ENCODE measurements around the gene GCNT3.
A peak's percentile ranks its signal among the peaks of the same experiment; 100 is the strongest.
"Not testable (repeated sequence)": the region's sequence is repeated elsewhere in the genome, so short reads cannot be mapped to it uniquely, and the experiment has no call there.

GCNT3 gene

GRCh38 chr15:59595434-59595915 is 16.1 kb upstream of the GCNT3 start:
- Histone ChIP-seq H3K27me3 (ENCODE audit: low read depth) (no peaks in the 10 kb centered on the region), H3K36me3 (replicated peaks) (no peaks in the 10 kb centered on the region), H3K4me1 (no peaks in the 10 kb centered on the region), H3K9me3 (no peaks in the 10 kb centered on the region), H3K4me3 (no peak overlapping the region)
- no peak for DNase-seq (ENCODE audit: low spot score in 2 of 2)
- in situ Hi-C loops (cut with MboI; ENCODE audit: low sequenced_read_pairs): no loop called here

GRCh38 chr15:59596640-59597039 is 14.9 kb upstream of the GCNT3 start:
- in situ Hi-C loops (cut with MboI; ENCODE audit: low sequenced_read_pairs): no loop called here
- DNase-seq (ENCODE audit: low spot score in 2 of 2): no peak
- H3K27me3 ChIP-seq (ENCODE audit: low read depth): no peaks in the 10 kb centered on the region
- H3K9me3 ChIP-seq: no peaks in the 10 kb centered on the region
- no peaks in the 10 kb centered on the region for H3K4me1 ChIP-seq
- H3K4me3 ChIP-seq: no peak overlapping the region
- no peaks in the 10 kb centered on the region for H3K36me3 ChIP-seq (replicated peaks)

- no peaks in the 10 kb centered on the region for H3K36me3 ChIP-seq (replicated peaks)
- DNase-seq (ENCODE audit: low spot score in 2 of 2): no peak
- H3K27me3 ChIP-seq (ENCODE audit: low read depth): no peaks in the 10 kb centered on the region
- no peak overlapping the region for H3K4me3 ChIP-seq
- in situ Hi-C loops (cut with MboI; ENCODE audit: low sequenced_read_pairs): no loop called here
- H3K4me1 ChIP-seq: no peaks in the 10 kb centered on the region
- no peaks in the 10 kb centered on the region for H3K9me3 ChIP-seq
These were observed 13.1 kb upstream of the GCNT3 start for GRCh38 chr15:59598461-59598860.

- no peaks in the 10 kb centered on the region for H3K27me3 ChIP-seq (ENCODE audit: low read depth)
- in situ Hi-C loops (cut with MboI; ENCODE audit: low sequenced_read_pairs): no loop called here
- DNase-seq (ENCODE audit: low spot score in 2 of 2): no peak
- H3K4me3 ChIP-seq: no peak overlapping the region
- H3K36me3 ChIP-seq (replicated peaks): no peaks in the 10 kb centered on the region
- no peaks in the 10 kb centered on the region; the same call in 1 of the 2 replicates for H3K9me3 ChIP-seq
- H3K4me1 ChIP-seq: no peaks in the 10 kb centered on the region
These were observed 5.6 kb upstream of the GCNT3 start for GRCh38 chr15:59605994-59606393.

GRCh38 chr15:59609730-59610712 is 1.6 kb upstream of the GCNT3 start:
- no peaks in the 10 kb centered on the region for H3K27me3 ChIP-seq (ENCODE audit: low read depth)
- H3K4me1 ChIP-seq: no peaks in the 10 kb centered on the region
- no peaks in the 10 kb centered on the region for H3K36me3 ChIP-seq (replicated peaks)
- in situ Hi-C loops (cut with MboI; ENCODE audit: low sequenced_read_pairs): no loop called here
- no peak overlapping the region for H3K4me3 ChIP-seq
- H3K9me3 ChIP-seq: no peaks in the 10 kb centered on the region
- no peak for DNase-seq (ENCODE audit: low spot score in 2 of 2)

- no peak for DNase-seq (ENCODE audit: low spot score in 2 of 2)
- Histone ChIP-seq H3K9me3 (no peaks in the 10 kb centered on the region), H3K27me3 (ENCODE audit: low read depth) (peaks cover 22% of the 10 kb centered on the region), H3K4me1 (no peaks in the 10 kb centered on the region), H3K4me3 (no peak overlapping the region), H3K36me3 (replicated peaks) (no peaks in the 10 kb centered on the region)
- in situ Hi-C loops (cut with MboI; ENCODE audit: low sequenced_read_pairs): no loop called here
These were observed 2.6 kb downstream of the GCNT3 start for GRCh38 chr15:59614153-59614552.

- no peak overlapping the region for H3K4me3 ChIP-seq
- peaks cover 22% of the 10 kb centered on the region for H3K27me3 ChIP-seq (ENCODE audit: low read depth)
- H3K36me3 ChIP-seq (replicated peaks): no peaks in the 10 kb centered on the region
- no peaks in the 10 kb centered on the region for H3K4me1 ChIP-seq
- H3K9me3 ChIP-seq: no peaks in the 10 kb centered on the region
- DNase-seq (ENCODE audit: low spot score in 2 of 2): no peak
- in situ Hi-C loops (cut with MboI; ENCODE audit: low sequenced_read_pairs): no loop called here
These were observed 4.1 kb downstream of the GCNT3 start for GRCh38 chr15:59615661-59616060.

GRCh38 chr15:59616379-59616778 is 4.8 kb downstream of the GCNT3 start:
- H3K27me3 ChIP-seq (ENCODE audit: low read depth): peaks cover 22% of the 10 kb centered on the region
- H3K4me1 ChIP-seq: no peaks in the 10 kb centered on the region
- H3K9me3 ChIP-seq: no peaks in the 10 kb centered on the region
- H3K36me3 ChIP-seq (replicated peaks): no peaks in the 10 kb centered on the region
- DNase-seq (ENCODE audit: low spot score in 2 of 2): no peak
- in situ Hi-C loops (cut with MboI; ENCODE audit: low sequenced_read_pairs): no loop called here
- no peak overlapping the region for H3K4me3 ChIP-seq

- H3K4me1 ChIP-seq: no peaks in the 10 kb centered on the region
- DNase-seq (ENCODE audit: low spot score in 2 of 2): no peak
- H3K27me3 ChIP-seq (ENCODE audit: low read depth): peaks cover 22% of the 10 kb centered on the region
- H3K4me3 ChIP-seq: no peak overlapping the region
- H3K9me3 ChIP-seq: no peaks in the 10 kb centered on the region
- H3K36me3 ChIP-seq (replicated peaks): no peaks in the 10 kb centered on the region
- in situ Hi-C loops (cut with MboI; ENCODE audit: low sequenced_read_pairs): no loop called here
These were observed 6.8 kb downstream of the GCNT3 start for GRCh38 chr15:59618406-59618805.

- in situ Hi-C loops (cut with MboI; ENCODE audit: low sequenced_read_pairs): loop anchor here (10.0 kb wide), 1 partner anchor 87 kb away; no protein-coding TSS in a partner anchor
- Histone ChIP-seq H3K4me1 (no peaks in the 10 kb centered on the region), H3K9me3 (no peaks in the 10 kb centered on the region), H3K27me3 (ENCODE audit: low read depth) (peaks cover 16% of the 10 kb centered on the region), H3K4me3 (no peak overlapping the region), H3K36me3 (replicated peaks) (no peaks in the 10 kb centered on the region)
- peak; percentile 33 to 76 for DNase-seq (ENCODE audit: low spot score in 2 of 2)
These were observed 10.7 kb downstream of the GCNT3 start for GRCh38 chr15:59622289-59622688.

- H3K4me3 ChIP-seq: no peak overlapping the region
- H3K4me1 ChIP-seq: no peaks in the 10 kb centered on the region
- H3K36me3 ChIP-seq (replicated peaks): peaks cover 5% of the 10 kb centered on the region
- in situ Hi-C loops (cut with MboI; ENCODE audit: low sequenced_read_pairs): no loop called here
- no peaks in the 10 kb centered on the region for H3K27me3 ChIP-seq (ENCODE audit: low read depth)
- DNase-seq (ENCODE audit: low spot score in 2 of 2): peak; percentile 38 to 55
- H3K9me3 ChIP-seq: no peaks in the 10 kb centered on the region
These were observed 21.1 kb downstream of the GCNT3 start for GRCh38 chr15:59632714-59633113.

- Histone ChIP-seq H3K9me3 (no peaks in the 10 kb centered on the region), H3K27me3 (ENCODE audit: low read depth) (no peaks in the 10 kb centered on the region), H3K4me3 (no peak overlapping the region), H3K36me3 (replicated peaks) (peaks cover 26% of the 10 kb centered on the region), H3K4me1 (no peaks in the 10 kb centered on the region)
- in situ Hi-C loops (cut with MboI; ENCODE audit: low sequenced_read_pairs): no loop called here
- no peak for DNase-seq (ENCODE audit: low spot score in 2 of 2)
These were observed 24.6 kb downstream of the GCNT3 start for GRCh38 chr15:59636184-59636583.

- in situ Hi-C loops (cut with MboI; ENCODE audit: low sequenced_read_pairs); H3K27me3 ChIP-seq (ENCODE audit: low read depth); DNase-seq (ENCODE audit: low spot score in 2 of 2); H3K9me3 ChIP-seq; H3K4me3 ChIP-seq: not testable (repeated sequence)
- Histone ChIP-seq H3K4me1 (peaks cover 11% of the 10 kb centered on the region), H3K36me3 (replicated peaks) (peaks cover 34% of the 10 kb centered on the region)
These were observed 25.9 kb downstream of the GCNT3 start for GRCh38 chr15:59637507-59637906.

- Histone ChIP-seq H3K9me3 (no peaks in the 10 kb centered on the region), H3K4me3 (no peak overlapping the region), H3K36me3 (replicated peaks) (peaks cover 49% of the 10 kb centered on the region), H3K27me3 (ENCODE audit: low read depth) (no peaks in the 10 kb centered on the region), H3K4me1 (peaks cover 22% of the 10 kb centered on the region)
- no peak for DNase-seq (ENCODE audit: low spot score in 2 of 2)
- in situ Hi-C loops (cut with MboI; ENCODE audit: low sequenced_read_pairs): no loop called here
These were observed 30.8 kb downstream of the GCNT3 start for GRCh38 chr15:59642351-59642750.
